Measurements from ENCODE around the gene SLMAP. TPM values are rescaled to one million over a fixed set of nuclear protein-coding genes. Genes with fewer than 3 reads are reported as not detected.

SLMAP gene
- total and polyA plus RNA-seq, 2 of the 4 experiments (the other 2 are of a cell fraction) = 15.5 to 26.5 TPM

GRCh38 chr3:57974796-57975388 lies 218.8 kb downstream of the SLMAP start (continued):
- 0 out of 2 replicates have a peak, but pooled peaks have one; percentile 2 for TF ChIP-seq SMC3 (IDR thresholded peaks at IDR 0.05; ENCODE audit: low read depth, low read length)

- H3K4me3 ChIP-seq (ENCODE audit: insufficient read depth, low read depth, low read length) = no peak overlapping the region
- no peaks in the 10 kb centered on the region for H4K20me1 ChIP-seq (ENCODE audit: insufficient read depth, low read length)
- peak overlapping the region; percentile 83 for H2AK5ac ChIP-seq (ENCODE audit: low read depth, low read length)
- no peaks in the 10 kb centered on the region for H3K9me3 ChIP-seq (ENCODE audit: control insufficient read depth, insufficient read depth, low read length)
- in situ Hi-C loops (cut with MboI; ENCODE audit: low sequenced_read_pairs) = no loop called here
- peaks cover 0 to 17% of the 10 kb centered on the region in 2 experiments; a peak in 2 of 4 replicates for H3K79me1 ChIP-seq (ENCODE audit: low read depth in 1 of 2, low read length in 2 of 2)
- peak overlapping the region; percentile 70 for H2BK5ac ChIP-seq (ENCODE audit: low read depth, low read length, poor library complexity, severe bottlenecking)
- dilution Hi-C loops (cut with HindIII; ENCODE audit: low sequenced_read_pairs, unreplicated experiment) = no loop called here
- peak overlapping the region; percentile 26 to 69 for H4K8ac ChIP-seq (ENCODE audit: low read depth in 2 of 2, low read length in 2 of 2)
- ATAC-seq (ENCODE audit: low read depth) = no peak
- ChIA-PET POLR2A (ENCODE audit: unreplicated experiment) (no interaction called here), CTCF (no interaction called here)
- no CpG with 5 or more reads among the region's 4 CpGs for WGBS, 2 experiments (ENCODE audit: extremely low coverage in 2 of 2, insufficient read length in 1 of 2)
- TF ChIP-seq, protein P1, sequence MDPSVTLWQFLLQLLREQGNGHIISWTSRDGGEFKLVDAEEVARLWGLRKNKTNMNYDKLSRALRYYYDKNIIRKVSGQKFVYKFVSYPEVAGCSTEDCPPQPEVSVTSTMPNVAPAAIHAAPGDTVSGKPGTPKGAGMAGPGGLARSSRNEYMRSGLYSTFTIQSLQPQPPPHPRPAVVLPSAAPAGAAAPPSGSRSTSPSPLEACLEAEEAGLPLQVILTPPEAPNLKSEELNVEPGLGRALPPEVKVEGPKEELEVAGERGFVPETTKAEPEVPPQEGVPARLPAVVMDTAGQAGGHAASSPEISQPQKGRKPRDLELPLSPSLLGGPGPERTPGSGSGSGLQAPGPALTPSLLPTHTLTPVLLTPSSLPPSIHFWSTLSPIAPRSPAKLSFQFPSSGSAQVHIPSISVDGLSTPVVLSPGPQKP (IDR thresholded peaks at IDR 0.05; ENCODE audit: borderline replicate concordance, low read depth, low read length) = no peak
- no peak for TF ChIP-seq POLR2A (IDR thresholded peaks at IDR 0.05; ENCODE audit: low read depth, low read length)
- no peak for TF ChIP-seq NFE2L2 (IDR thresholded peaks at IDR 0.05; ENCODE audit: low read depth, low read length)
- TF ChIP-seq CTCF (conservative IDR thresholded peaks at IDR 0.05; ENCODE audit: low read depth, low read length) = no peak
- TF ChIP-seq RFX5 (IDR thresholded peaks at IDR 0.05; ENCODE audit: low read depth, low read length) = no peak
- no peak for TF ChIP-seq FOS (IDR thresholded peaks at IDR 0.05; ENCODE audit: low read depth, low read length)
- no peak for TF ChIP-seq BHLHE40 (IDR thresholded peaks at IDR 0.05; ENCODE audit: low read depth, low read length)
- TF ChIP-seq RAD21 (IDR thresholded peaks at IDR 0.05; ENCODE audit: low read length) = no peak
- H3K27ac ChIP-seq (ENCODE audit: insufficient read depth, low read length) = peak overlapping the region; percentile 8; the same call in 1 of the 2 replicates
- H2BK120ac ChIP-seq (ENCODE audit: low read depth, low read length) = peak overlapping the region; percentile 97
- peak overlapping the region; percentile 79 for H3K4ac ChIP-seq (ENCODE audit: low read depth, low read length)
- no peak overlapping the region; the same call in 1 of the 2 replicates for H3K18ac ChIP-seq (ENCODE audit: low read depth, low read length)
- DNase-seq = no peak
- intact Hi-C loops (cut with micrococcal nuclease) = no loop called here
- H2BK20ac ChIP-seq (ENCODE audit: low read depth, low read length) = peak overlapping the region; percentile 94
- H3K36me3 ChIP-seq (ENCODE audit: control insufficient read depth, insufficient read depth, low read length) = no peaks in the 10 kb centered on the region
- H2BK15ac ChIP-seq (ENCODE audit: low read depth, low read length) = peak overlapping the region; percentile 86; the same call in 2 of the 3 replicates
- H3K23ac ChIP-seq (ENCODE audit: low read depth, low read length) = peak overlapping the region; percentile 77; the same call in 1 of the 2 replicates
- H4K5ac ChIP-seq (ENCODE audit: low read depth, low read length) = no peak overlapping the region; the same call in 1 of the 2 replicates
- H3K56ac ChIP-seq (ENCODE audit: extremely low read depth, insufficient read depth, low read length) = peak overlapping the region; percentile 49; the same call in 1 of the 2 replicates
- H3K9me1 ChIP-seq (ENCODE audit: insufficient read depth, low read length) = peaks cover 30% of the 10 kb centered on the region
- H4K91ac ChIP-seq (ENCODE audit: insufficient read depth, low read depth, low read length) = peak overlapping the region; percentile 73
- no peaks in the 10 kb centered on the region for H3K27me3 ChIP-seq (ENCODE audit: control insufficient read depth, insufficient read depth, low read length)
- peak overlapping the region; percentile 74 for H3K14ac ChIP-seq (replicated peaks; ENCODE audit: low read depth, low read length)
- H3K9ac ChIP-seq (ENCODE audit: low read depth, low read length) = no peak overlapping the region; the same call in 1 of the 2 replicates
- H2AK9ac ChIP-seq (replicated peaks; ENCODE audit: low read depth, low read length, poor library complexity) = peak overlapping the region; percentile 80
- peaks cover 19% of the 10 kb centered on the region for H3K4me1 ChIP-seq (ENCODE audit: control insufficient read depth, insufficient read depth, low read length)
- H2AFZ ChIP-seq (replicated peaks; ENCODE audit: low read length, poor library complexity) = peak overlapping the region; percentile 47
- no peak overlapping the region for H3K4me2 ChIP-seq (ENCODE audit: low read depth, low read length)
- BruUV-seq (replicated peaks) = no TSS peak
Observed at GRCh38 chr3:57977818-57978235, 221.7 kb downstream of the SLMAP start.
